Sigmoid colon (tissue), 4 donors: ENCODE measurements around the gene MAGI2.

Experiments used
- CTCF ChIP-seq, 4 experiments: fragments of 450-650 bp in 3 of 4; fragments of 200-600 bp in 1 of 4; IDR thresholded peaks; one replicate each; pipeline ENCODE4 v1.5.1; 2016 to 2019; ENCODE audit warnings: antibody characterized with exemption in 4 of 4, mild to moderate bottlenecking in 3 of 4, moderate library complexity in 2 of 4
- EP300 ChIP-seq, 4 donors: sonication (generic); formaldehyde crosslinking; IDR thresholded peaks; one replicate each; pipeline ENCODE4 v1.6.1; 2017; ENCODE audit warnings: antibody characterized with exemption in 4 of 4
- POLR2A ChIP-seq, 2 donors: fragments of 450-650 bp; IDR thresholded peaks; one replicate each; pipeline ENCODE4 v1.6.1; 2016; ENCODE audit warnings: antibody characterized with exemption in 2 of 2, mild to moderate bottlenecking in 2 of 2, moderate library complexity in 2 of 2

GRCh38 chr7:78033410-78033809 is 1420.1 kb downstream of the MAGI2 start:
- TF ChIP-seq CTCF (IDR thresholded peaks at IDR 0.05), result no peak
- TF ChIP-seq POLR2A (IDR thresholded peaks at IDR 0.05), result no peak
- no peak for TF ChIP-seq EP300 (IDR thresholded peaks at IDR 0.05)
